NCI-H524 treated with DMSO at 0.1 percent for 48 hours (cell line): ENCODE data around the gene SCARB2.
"Not testable (repeated sequence)": the region's sequence is repeated elsewhere in the genome, so short reads cannot be mapped to it uniquely, and the experiment has no call there.

Source experiments
- DNase-seq: peaks from one replicate; lab custom pipeline; 2025; lab: John Stamatoyannopoulos, UW

Gene SCARB2

DNA sequence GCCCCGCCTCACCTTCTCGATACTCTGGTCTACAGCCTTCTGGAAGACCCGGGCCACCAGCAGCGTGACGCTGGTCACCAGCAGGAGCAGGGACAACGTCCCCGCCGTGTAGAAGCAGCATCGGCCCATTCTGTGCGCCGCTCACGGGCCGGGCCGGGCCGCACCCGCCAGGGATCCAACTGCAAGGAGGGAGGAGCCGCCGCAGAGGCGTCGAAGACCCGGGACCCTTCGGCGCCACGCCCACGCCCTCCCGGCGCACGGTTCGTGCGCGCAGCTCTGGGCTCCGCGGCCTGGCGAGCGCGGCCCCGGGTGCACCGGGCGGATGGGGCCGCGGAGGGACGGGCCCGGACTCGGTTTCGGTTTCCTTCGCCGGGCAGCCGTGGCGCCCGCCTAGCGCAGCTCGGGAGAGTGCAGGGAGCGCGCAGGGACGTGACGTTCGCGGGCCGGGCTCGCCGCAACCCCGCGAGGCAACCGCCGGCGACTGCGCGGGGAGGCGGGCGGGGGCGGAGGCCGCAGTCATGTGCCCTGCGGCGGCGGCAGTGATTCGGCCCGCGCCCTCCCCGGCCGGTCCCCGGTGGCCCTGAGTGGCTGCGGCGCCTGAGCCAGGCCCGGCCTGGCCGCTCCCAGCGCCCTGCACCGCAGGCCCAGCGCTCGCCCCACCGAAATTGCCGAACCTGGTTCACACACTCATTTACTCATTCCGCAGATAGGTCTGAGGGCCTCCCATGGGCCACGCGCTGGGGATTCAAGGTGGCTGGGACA is at the start of gene SCARB2:
TSS of gene SCARB2 (minus strand) at position 410 of the 762 bp plus-strand sequence. CDS start at position 129, 281 bp downstream.
- peak; percentile 8 for DNase-seq

- DNase-seq: no peak
Observed at GRCh38 chr4:76260571-76260970, 46.9 kb upstream of the SCARB2 start.

GRCh38 chr4:76257824-76258223 is 44.2 kb upstream of the SCARB2 start:
- no peak for DNase-seq

GRCh38 chr4:76256968-76257367 is 43.3 kb upstream of the SCARB2 start:
- DNase-seq: no peak

GRCh38 chr4:76256032-76256431 is 42.4 kb upstream of the SCARB2 start:
- DNase-seq: no peak

DNA sequence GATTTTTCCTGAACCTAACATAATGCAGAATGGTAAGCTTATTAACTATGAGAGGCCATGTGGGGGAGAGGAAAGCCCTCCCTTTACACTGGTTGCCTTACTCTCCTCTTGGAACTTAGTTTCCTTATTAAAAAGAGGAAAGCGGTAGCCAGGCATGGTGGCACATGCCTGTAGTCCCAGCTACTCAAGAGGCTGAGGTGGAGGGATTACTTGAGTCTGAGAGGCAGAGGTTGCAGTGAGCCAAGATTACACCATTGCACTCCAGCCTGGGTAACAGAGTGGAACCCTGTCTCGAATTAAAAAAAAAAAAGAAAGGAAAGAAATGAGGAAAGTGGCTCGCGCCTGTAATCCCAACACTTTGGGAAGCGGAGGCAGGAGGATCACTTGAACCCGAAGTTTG is 39.9 kb upstream of the SCARB2 start:
- no peak for DNase-seq

DNA sequence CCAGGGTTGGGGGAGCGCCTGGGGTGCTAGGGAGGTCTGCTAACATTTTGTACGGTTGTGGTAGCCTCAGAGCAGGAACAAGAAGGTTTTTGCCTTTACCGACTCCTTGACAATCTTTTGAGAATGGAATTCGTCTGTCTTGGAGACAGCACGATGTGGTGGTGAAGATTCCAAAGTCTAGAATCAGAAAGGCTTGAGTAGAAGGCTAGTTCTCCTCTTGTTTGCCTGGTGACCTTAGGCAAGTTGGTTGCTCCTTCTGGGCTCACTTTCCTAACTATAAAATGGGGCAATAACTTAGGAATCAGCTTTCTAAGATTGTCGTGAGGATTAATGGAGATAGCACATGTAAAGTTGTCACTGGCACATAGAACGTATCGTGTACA is 38.6 kb upstream of the SCARB2 start:
- DNase-seq: no peak

DNA sequence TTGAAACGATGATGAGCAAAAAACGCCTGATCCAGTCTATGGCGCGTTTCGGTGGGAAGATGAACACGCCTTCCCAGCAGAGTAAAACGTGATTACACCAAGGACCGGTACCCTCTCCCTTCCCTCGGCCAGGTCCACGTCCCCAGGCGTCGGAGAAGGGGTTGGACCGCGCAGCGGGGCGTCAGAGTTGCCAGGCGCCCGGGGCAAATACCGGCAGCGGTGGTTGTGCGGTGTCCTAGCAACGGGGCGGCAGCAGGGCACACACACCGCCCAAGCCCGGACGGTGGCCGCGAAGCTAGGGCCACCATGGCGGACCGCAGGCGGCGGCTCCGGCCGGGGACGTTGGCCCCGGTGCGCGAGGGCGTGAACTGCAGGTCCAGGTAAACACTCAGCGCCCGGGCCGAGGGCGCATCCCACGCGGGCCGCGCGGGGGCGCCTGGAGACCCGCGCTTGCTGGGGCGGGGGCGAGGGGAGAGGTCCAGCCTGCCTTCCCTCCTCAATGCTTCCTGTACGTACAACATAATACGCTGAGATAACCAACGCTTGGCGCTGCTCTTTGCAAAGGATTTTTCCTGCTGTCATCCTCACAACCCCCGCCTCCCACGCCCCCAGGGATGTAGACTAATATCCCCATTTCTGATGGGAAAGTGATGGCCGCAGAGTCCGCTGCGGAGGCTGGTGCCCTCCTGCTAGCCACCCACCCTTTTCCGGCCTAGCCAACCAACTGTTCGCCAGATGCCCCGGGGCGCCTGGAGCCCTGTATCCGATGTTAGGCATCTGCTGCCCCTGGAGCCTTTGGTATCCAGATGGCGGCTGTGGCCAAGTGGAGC is 38.0 kb upstream of the SCARB2 start, which contains the start of gene FAM47E:
TSS of gene FAM47E (plus strand) at position 281 of the 830 bp plus-strand sequence. CDS start at position 307, 26 bp downstream.
- DNase-seq: peak; percentile 53

- DNase-seq: no peak
Observed at GRCh38 chr4:76250962-76251361, 37.3 kb upstream of the SCARB2 start.

DNA sequence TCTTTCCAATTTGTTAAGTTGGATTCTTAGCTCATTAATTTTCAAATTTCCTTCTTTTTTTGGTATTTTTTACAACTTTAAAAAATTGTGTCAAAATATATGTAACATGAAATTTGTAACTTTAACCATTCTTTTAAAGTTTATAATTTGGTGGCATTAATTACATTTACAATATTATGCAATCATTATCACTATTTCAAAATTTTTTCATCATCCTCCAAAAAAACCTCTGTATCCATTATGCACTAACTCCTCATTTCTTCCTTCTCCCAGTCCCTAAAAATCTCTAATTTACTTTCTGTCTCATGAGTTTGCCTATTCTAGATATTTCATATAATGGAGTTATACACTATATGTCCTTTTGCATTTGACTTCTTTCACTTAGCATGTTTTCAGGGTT is 33.2 kb upstream of the SCARB2 start:
- no peak for DNase-seq

DNA sequence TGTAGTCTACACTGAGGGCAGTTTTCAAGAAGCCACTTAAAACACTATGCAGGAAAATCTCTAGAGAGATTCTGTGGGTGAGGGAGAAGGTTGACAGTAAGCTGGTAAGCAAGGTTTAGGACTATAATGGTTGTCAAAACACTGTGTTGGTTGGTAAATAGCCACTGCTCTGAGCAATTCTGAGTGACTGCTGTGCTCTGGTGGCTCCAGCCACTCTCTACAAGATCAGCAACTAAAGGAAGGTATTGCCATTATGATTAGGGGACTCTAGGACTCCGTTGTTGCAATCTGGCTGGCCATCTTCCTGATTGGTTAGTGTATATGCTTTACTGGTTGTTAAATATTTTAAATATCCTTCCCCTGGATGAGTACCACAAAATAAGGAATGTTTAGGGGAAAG is 32.4 kb upstream of the SCARB2 start:
- DNase-seq: no peak

- not testable (repeated sequence) for DNase-seq
Observed at GRCh38 chr4:76243877-76244276, 30.3 kb upstream of the SCARB2 start.

DNA sequence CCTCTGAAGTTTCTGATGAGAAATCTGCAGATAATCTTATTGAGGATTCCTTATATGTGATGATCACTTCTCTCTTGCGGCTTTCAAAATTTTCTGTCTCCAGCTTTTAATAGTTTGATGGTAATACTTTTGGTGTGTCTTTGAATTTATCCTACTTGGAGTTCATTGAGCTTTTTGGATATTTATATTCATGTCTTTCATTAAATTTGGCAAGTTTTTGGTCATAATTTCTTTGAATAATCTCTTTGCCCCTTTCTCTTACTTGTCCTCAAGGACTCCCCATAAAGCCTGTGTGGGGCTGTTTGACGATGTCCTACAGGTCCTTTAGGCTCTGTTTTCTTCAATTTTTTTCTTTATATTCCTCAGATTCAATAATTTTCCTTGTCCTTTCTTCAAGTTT is 26.6 kb upstream of the SCARB2 start:
- no peak for DNase-seq

DNA sequence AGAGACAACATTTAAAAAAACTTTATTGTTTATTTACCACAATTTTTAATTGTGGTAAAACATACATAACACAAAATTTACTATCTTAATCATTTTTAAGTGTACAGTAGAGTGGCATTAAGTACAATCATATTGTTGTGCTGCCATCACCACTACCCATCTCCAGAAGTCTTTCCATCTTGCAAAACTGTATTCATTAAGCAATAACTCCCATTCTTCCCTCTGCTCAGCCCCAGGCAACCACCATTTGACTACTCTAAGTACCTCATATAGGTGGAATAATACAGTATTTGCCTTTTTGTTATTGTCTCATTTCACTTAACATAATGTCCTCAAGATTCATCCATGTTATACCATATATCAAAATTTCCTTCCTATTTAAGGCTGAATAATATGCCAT is 25.1 kb upstream of the SCARB2 start:
- no peak for DNase-seq

GRCh38 chr4:76238236-76238635 is 24.6 kb upstream of the SCARB2 start:
- DNase-seq: no peak

DNA sequence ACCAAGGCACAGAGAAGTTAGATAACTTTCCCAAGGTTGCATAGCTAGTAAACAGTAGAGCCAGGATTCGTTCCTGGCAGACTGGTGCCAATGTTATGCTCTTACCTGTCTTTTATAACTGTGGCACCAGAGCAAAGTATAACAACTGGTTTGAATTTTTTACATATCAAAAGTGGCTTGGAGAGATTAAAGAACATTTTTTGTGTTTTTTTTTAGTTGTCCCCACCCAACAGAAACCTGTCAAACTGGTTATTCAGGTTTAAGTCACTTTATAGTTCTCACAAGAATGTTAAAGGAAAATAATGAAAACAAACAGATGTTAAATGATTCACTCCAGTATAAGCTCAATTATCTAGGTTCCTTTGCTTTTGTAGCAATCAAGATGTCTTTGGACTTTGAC is 22.3 kb upstream of the SCARB2 start:
- no peak for DNase-seq

DNA sequence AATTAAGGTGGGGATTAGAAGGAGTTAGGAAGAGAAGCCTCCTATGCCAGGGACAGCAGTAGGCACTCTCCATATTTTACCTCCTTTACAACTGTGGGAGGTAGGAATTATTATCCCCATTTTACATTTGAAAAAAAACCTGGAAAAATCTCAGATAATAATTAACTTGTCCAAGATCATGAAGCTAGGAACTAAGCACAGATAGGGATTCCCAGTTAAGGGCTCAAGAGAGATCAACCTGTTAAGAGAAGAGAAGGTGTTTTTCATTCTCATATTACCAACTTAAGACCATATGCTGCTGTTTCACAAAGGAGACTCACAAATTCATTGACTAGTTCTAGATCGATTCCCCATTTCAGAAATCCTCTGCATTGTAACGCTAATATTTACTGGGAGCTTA is 21.8 kb upstream of the SCARB2 start:
- no peak for DNase-seq

DNA sequence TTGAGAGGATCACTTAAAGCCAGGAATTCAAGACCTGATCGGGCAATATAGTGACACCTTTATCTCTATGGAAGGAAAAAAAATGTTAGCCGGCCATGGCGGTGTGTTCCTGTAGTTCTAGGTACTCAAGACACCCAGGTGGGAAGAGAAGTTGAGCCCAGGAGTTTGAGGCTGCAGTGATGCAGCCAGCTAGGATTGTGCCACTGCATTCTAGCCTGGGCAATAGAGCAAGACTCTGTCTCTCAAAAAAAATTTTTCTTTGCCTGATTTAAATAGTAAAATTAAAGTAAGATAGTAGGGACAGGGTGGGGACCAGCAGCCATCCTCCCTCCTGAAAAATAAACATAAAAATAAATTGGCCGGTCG is 21.0 kb upstream of the SCARB2 start:
- no peak for DNase-seq

DNA sequence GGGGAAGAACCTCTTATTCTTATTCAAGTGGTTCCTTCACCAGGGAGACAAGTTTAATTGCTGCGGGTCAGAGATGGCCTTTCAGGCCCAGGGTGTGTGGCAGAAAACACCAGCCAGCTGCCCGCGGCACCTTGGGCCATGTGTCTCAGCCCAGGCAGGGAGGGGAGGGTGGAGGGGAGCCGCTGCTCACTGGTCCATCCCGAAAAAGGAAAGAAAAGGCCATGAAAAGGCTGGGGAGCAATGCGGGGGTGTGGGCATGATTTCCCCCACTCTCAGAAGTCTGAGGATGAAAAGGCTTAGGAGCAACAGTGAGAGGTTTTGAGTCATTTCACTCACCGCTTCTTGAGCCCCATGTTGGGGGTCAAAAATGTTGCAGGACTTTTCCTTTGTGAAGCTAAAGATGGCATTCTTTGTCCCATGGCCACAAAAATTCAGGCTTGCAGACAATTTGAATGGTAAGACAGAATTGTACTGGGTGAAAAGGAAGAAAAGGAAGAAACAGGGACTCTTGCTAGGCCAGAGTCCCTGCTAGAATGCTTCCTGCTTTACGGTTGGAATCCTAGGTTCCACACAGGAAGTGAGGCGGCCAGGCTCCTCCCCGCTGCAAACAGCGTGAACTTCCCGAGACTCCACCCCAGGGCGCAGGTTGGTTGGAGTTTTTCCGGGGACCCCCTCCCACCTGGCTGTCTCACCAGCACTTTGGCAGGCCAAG is 20.5 kb upstream of the SCARB2 start:
- no peak for DNase-seq

GRCh38 chr4:76233529-76233928 is 19.9 kb upstream of the SCARB2 start:
- DNase-seq: no peak

DNA sequence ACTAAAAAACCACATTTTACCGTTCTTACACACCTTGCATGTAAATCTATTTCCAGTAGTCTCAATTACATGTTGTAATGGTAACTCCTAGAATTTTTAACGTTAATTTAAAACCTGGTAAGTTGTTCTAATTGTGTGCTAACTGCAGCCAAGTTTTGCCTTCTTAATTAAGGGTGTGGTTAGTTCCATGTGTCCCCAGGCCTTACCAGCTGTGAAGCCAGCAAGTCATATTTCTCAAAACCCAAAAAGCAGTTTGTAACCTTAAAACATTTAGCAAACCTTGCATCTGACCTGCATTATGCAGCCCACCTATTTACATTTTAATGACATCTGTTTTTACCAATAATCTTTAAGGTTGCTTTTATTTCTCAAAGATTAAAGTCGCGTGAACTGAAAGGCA is 19.5 kb upstream of the SCARB2 start:
- no peak for DNase-seq

GRCh38 chr4:76232681-76233080 is 19.1 kb upstream of the SCARB2 start:
- DNase-seq: no peak

GRCh38 chr4:76226418-76226817 is 12.8 kb upstream of the SCARB2 start:
- no peak for DNase-seq
